GM19397 (cell line): Measurements from ENCODE around the gene LATS2.

Experiments used
- ATAC-seq: cut with Tn5 transposase; IDR thresholded peaks from one replicate; pipeline ENCODE4 v1.9.1; 2021; ENCODE audit warnings: mild to moderate bottlenecking, moderate library complexity; ENCODE audit not compliant: unreplicated experiment

The LATS2 gene

GRCh38 chr13:21020176-21020575 is 41.2 kb downstream of the LATS2 start:
- no peak for ATAC-seq

DNA sequence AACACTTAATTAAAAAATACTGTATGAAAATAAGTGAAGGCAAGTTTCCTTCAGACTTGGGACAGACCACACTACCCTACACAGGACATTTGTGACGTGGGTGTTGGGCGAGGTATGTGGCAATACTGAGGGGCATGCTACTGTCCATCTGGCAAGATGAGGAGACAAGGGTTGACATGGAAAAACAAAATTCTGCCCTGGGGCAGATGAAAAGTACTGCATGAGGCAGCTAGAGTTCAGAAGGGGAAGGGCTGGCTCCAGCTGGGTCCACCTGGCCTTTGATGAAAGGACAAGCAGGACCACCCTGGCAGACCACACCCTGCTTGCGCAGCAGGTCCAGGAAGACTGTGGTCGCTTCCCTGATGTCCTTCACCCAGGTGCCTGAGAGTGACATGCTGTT is 43.2 kb downstream of the LATS2 start:
- ATAC-seq, result no peak

DNA sequence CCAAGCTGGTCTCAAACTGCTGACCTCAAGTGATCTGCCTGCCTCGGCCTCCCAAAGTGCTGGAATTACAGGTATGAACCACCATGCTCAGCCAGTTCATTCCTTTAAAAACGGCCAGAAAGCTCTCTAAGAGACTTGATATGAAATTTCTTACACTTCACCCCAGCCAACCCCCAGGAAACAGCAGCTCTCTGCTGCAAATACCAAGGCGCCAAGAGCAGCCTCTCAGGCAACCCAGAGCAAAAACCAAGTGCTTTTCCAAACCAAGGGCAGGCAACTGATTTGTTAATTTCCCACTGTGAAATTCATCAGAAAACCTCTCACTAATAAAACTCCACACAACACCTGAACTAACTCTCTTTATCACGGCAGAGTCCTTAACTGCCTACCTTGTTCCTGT is 44.9 kb downstream of the LATS2 start:
- ATAC-seq, result no peak

- no peak for ATAC-seq
Measured at GRCh38 chr13:21015284-21015683, 46.1 kb downstream of the LATS2 start.

GRCh38 chr13:21014502-21015170 is 46.8 kb downstream of the LATS2 start:
- ATAC-seq, result no peak

GRCh38 chr13:21014139-21014501 is 47.3 kb downstream of the LATS2 start:
- ATAC-seq, result no peak

DNA sequence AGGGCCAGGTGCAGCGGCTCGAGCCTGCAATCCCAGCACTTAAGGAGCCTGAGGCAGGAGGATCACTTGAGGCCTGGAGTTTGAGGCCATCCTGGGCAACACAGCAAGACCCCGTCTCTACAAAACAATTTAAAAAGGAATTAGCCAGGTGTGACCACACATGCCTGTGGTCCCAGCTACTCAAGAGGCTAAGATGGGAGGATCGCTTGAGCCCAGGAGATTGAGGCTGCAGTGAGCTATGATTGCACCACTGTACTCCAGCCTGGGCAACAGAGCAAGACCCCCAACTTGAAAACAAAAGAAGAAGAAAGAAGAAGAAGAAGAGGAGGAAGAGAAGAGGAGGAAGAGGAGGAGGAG is 47.7 kb downstream of the LATS2 start:
- no peak for ATAC-seq

GRCh38 chr13:21012841-21013681 is 48.3 kb downstream of the LATS2 start:
- no peak for ATAC-seq

- ATAC-seq, result no peak
Measured at GRCh38 chr13:21012211-21012610, 49.2 kb downstream of the LATS2 start.

GRCh38 chr13:21011378-21011777 is 50.0 kb downstream of the LATS2 start:
- ATAC-seq, result no peak

GRCh38 chr13:21010621-21011020 is 50.8 kb downstream of the LATS2 start:
- ATAC-seq, result no peak

- no peak for ATAC-seq
Measured at GRCh38 chr13:21009036-21009435, 52.4 kb downstream of the LATS2 start.

GRCh38 chr13:21008026-21008425 is 53.4 kb downstream of the LATS2 start:
- no peak for ATAC-seq

DNA sequence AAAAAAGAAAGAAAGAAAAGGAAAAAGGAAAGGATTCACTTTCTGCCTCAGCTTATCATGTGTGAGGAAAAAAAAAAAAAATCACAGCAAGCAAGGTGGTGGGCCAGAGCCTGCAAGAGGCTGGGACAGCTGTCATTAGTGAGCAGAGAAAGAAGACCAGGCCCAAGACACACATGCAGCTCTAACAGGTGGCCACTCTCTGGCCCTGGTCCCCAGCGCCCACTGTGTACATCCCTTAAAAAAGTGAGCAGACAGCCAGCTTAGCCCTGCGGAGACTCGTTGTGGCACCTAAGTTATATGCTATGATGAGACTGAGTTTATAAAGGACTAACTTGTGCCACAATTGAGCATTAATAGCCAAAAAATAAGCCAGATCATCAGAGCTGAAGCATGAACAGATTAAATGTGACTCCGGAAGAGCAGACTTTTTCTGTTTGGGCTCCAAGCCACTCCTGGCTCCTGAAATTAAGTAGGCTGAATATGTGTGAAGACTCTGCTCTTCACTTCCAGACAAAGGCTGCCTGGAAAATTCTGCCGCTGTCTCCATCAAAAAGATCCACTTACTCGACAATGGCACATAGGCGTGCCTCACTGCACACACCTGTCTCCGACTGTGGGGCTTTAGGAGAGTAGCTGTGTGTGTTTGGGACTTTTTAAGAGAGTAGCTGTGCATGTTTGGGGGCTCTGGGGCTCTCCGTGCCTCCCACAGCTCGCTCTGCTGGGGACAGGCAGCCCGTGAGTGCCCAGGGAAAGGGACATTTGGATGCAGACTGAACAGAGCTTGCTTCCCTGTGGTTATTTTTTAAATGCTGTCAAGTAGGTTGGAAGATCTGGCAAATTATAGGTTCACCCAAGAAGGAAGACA is 55.0 kb downstream of the LATS2 start:
- ATAC-seq, result no peak

DNA sequence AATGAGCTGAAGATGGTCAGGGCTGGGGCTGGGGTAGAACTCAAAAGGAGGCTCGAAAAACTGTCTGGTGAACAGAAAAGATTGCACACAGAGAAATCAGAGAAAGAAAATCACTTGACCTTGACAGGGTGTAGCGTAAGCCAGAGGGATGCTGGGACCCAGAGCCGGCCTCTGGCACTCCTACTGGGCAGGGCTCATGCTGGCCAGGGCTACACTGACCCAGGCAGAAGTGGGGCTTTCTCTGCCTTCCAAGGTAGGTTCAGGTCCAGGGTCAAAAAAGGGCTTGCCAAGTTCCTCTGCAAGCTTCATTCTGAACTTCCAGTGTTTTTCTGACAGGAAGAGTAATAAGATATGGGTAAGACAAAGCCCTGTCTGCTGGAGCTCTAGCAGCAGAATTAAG is 56.2 kb downstream of the LATS2 start:
- no peak for ATAC-seq

DNA sequence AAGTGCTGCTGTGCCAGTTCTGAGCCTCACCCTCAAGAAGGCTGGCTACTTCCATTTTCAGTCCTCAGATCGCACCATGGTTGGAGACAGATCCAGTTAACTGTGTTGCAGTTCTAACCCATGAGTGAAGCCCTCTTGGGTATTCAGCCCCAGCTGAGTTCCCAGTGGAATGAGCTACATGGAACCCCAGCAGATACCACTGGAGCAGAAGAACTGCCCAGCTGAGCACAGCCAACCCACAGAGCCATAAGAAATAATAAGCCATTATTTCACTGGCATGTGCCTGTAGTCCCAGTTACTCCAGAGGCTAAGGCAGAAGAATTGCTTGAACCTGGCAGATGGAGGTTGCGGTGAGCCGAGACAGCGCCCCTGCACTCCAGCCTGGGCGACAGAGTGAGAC is 59.9 kb downstream of the LATS2 start:
- no peak for ATAC-seq

DNA sequence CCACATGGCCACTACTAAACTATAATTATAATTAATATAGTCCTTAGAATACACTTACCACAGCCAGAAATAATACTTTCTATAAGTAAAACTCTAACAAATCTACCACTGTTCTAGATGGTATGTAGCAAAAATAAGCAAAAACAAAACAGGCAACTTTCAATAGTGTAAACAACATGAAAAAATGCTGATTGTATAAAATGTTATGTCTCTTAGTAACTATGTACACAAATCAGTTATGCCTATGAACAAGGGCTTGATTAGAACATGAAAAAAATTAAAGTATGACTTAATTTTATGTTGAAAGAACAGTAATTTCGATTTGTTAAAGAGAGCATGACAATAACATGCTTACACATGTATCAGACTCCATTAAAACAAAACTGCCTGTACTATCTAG is 60.7 kb downstream of the LATS2 start:
- no peak for ATAC-seq

GRCh38 chr13:20998649-20999415 is 62.6 kb downstream of the LATS2 start:
- ATAC-seq, result no peak

DNA sequence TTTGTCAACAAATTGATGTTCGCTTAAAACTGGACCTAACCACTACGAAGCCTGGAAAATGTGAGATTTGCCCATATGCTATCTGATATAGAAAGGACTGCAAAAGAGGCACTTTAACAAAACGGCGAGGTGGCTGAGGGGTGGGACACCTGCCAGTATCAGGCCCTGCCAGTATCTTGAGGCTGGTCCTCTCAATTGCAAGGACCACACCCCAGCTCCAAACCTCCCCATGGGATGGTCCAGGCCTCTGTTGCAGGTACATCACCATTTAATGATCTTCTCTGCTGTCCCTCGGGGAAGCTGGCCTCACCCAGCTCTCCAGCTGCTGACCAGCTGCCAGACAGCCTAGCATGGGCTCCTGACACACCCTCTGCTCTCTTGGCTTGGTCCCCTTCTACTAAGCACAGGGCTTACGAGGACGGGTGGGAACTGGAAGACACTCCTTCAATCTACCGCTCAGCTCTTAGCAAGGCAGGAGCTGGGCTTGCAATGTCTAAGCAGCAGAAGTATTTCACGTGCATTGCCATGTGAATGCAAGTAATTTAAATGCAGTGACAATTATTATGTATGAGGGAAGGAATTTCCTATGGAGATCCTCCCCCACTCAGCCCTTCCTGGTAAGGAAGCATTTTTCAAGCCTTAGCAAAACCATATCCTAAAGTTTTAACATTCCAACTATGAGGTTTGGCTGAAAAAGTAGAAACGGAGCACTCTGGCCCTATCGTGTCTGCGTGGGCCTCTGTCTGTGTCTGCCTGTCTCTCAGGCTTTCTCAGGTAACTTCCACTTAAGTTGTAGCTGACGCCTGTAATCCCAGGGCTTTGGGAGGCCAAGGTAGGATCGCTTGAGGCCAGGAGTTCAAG is 63.9 kb downstream of the LATS2 start:
- no peak for ATAC-seq

GRCh38 chr13:20995245-20995838 is 66.0 kb downstream of the LATS2 start:
- ATAC-seq, result no peak
